ENCODE measurements around the gene IER3.

Gene IER3

DNA sequence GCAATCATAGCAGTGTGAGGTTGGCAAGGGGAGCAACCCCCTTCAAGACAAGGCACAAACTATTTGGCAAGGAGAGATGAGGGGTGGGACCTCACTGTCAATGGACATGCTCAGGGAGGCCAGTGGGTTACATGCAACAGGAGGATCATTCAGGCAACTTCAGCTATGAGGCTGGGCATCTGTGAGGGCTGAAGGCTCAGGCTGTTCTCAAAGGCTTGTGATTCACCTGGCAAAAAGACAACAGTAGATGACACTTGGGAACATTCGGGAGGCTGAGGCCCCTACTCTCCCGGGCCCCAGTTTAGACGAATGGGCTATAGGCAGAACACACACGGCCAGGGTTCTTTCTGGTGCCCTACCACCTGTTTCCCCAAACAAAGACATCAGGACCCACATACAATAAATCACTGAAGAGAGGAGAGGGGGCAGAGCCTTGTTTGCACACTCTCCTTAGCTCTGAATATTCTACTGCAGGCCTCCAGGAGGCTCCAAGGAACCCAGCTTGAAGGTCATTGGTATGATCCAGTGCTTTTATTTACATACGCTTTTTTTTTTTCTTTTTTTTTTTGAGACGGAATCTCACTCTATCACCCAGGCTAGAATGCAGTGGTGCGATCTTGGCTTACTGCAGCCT lies 16.3 kb downstream of the IER3 start:
- no peak overlapping the region for H2BK15ac ChIP-seq (ENCODE audit: low read length)
- H3K9ac ChIP-seq (ENCODE audit: low read depth, low read length, poor library complexity) = peak overlapping the region; percentile 81
- no peak overlapping the region for H3K18ac ChIP-seq (ENCODE audit: low read length)
- H3K27me3 ChIP-seq (ENCODE audit: control insufficient read depth in 3 of 3, insufficient read depth in 3 of 3, low read depth in 1 of 3, low read length in 3 of 3) = no peaks in the 10 kb centered on the region
- no peak overlapping the region for H3K4me2 ChIP-seq (ENCODE audit: insufficient read depth, low read length, poor library complexity, severe bottlenecking)
- no CpG with 5 or more reads among the region's 7 CpGs for WGBS, 2 donors (ENCODE audit: extremely low coverage in 2 of 2, insufficient read length in 2 of 2, insufficient replicate concordance in 1 of 2)
- no peak overlapping the region for H3K23ac ChIP-seq (ENCODE audit: low read depth, low read length, poor library complexity)
- peaks cover 9% of the 10 kb centered on the region in 2 donors for H3K4me1 ChIP-seq (ENCODE audit: control insufficient read depth in 2 of 2, insufficient read depth in 1 of 2, low read depth in 1 of 2, low read length in 2 of 2)
- no peaks in the 10 kb centered on the region for H3K9me3 ChIP-seq (replicated peaks in 1 of 2; ENCODE audit: control insufficient read depth in 2 of 2, insufficient read depth in 1 of 2, low read depth in 1 of 2, low read length in 2 of 2)
- no peak overlapping the region for H4K8ac ChIP-seq (ENCODE audit: low read depth, low read length)
- no peak overlapping the region for H2AFZ ChIP-seq (ENCODE audit: low read length)
- no peak for DNase-seq (ENCODE audit: low spot score)
- H3K79me1 ChIP-seq (ENCODE audit: low read depth, low read length) = peaks cover 8% of the 10 kb centered on the region
- no peak overlapping the region for H2BK12ac ChIP-seq (ENCODE audit: low read length)
- H2BK120ac ChIP-seq (ENCODE audit: low read depth, low read length) = no peak overlapping the region
- H2BK5ac ChIP-seq (ENCODE audit: low read length) = no peak overlapping the region
- H4K91ac ChIP-seq (ENCODE audit: low read depth, low read length, poor library complexity) = no peak overlapping the region
- H3K4me3 ChIP-seq (ENCODE audit: low read length in 2 of 2) = no peak overlapping the region
- no peak overlapping the region for H2AK5ac ChIP-seq (ENCODE audit: low read depth, low read length)
- H3K4ac ChIP-seq (ENCODE audit: low read length) = no peak overlapping the region
- no peak overlapping the region for H3K27ac ChIP-seq (replicated peaks; ENCODE audit: low read length)
- H3K14ac ChIP-seq (ENCODE audit: low read length) = no peak overlapping the region
- H3K36me3 ChIP-seq (replicated peaks in 1 of 2; ENCODE audit: control insufficient read depth in 2 of 2, insufficient read depth in 2 of 2, low read length in 2 of 2) = peaks cover 51 to 89% of the 10 kb centered on the region in 2 donors

DNA sequence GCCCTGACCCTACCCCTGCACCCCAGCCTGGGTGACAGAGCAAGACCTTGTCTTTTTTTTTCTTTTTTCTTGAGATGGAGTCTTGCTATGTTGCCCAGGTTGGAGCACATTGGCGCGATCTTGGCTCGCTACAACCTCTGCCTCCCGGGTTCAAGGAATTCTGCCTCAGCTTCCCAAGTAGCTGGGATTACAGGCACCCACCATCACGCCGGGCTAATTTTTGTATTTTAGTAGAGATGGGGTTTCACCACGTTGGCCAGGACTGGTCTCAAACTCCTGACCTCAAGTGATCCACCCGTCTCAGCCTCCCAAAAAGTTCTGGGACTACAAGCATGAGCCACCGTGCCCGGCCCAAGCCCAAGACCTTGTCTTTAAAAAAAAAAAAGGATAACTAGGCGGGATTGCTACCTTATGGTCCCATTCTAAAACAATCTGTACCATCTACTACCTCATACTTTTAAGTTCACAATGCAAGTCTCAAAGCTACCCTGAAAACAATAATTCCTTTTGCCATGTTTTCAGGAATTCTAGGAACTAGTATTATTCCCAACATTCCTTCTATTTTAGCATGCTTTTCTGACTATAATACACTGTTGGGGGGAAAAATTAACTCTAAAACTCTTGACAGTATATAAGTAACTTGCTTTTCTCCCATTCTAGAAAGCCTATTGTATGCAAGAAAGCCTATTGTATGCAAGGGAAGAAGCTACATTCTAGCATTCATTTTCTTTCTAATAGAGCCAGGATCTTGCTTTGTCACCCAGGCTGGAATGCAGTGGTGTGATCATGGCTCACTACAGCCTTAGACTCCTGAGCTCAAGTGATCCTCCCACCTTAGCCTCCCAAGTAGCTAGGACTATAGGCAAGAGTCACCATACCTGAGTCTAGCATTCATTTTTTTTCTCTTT lies 17.6 kb downstream of the IER3 start:
- H2BK15ac ChIP-seq (ENCODE audit: low read length) = no peak overlapping the region
- no peak overlapping the region for H2BK120ac ChIP-seq (ENCODE audit: low read depth, low read length)
- H3K27me3 ChIP-seq (ENCODE audit: control insufficient read depth in 3 of 3, insufficient read depth in 3 of 3, low read depth in 1 of 3, low read length in 3 of 3) = no peaks in the 10 kb centered on the region
- no peak overlapping the region for H3K9ac ChIP-seq (ENCODE audit: low read depth, low read length, poor library complexity)
- no peak overlapping the region for H3K4me3 ChIP-seq (ENCODE audit: low read length in 2 of 2)
- no peak overlapping the region for H2AK5ac ChIP-seq (ENCODE audit: low read depth, low read length)
- H3K23ac ChIP-seq (ENCODE audit: low read depth, low read length, poor library complexity) = no peak overlapping the region
- H3K79me1 ChIP-seq (ENCODE audit: low read depth, low read length) = peaks cover 8% of the 10 kb centered on the region
- H2AFZ ChIP-seq (ENCODE audit: low read length) = no peak overlapping the region
- no peak overlapping the region for H3K4ac ChIP-seq (ENCODE audit: low read length)
- no peak overlapping the region for H2BK5ac ChIP-seq (ENCODE audit: low read length)
- H4K91ac ChIP-seq (ENCODE audit: low read depth, low read length, poor library complexity) = no peak overlapping the region
- H3K27ac ChIP-seq (replicated peaks; ENCODE audit: low read length) = no peak overlapping the region
- H3K18ac ChIP-seq (ENCODE audit: low read length) = no peak overlapping the region
- H3K36me3 ChIP-seq (replicated peaks in 1 of 2; ENCODE audit: control insufficient read depth in 2 of 2, insufficient read depth in 2 of 2, low read length in 2 of 2) = peaks cover 56 to 89% of the 10 kb centered on the region in 2 donors
- no CpG with 5 or more reads among the region's 11 CpGs for WGBS, 2 donors (ENCODE audit: extremely low coverage in 2 of 2, insufficient read length in 2 of 2, insufficient replicate concordance in 1 of 2)
- no peak for DNase-seq (ENCODE audit: low spot score)
- no peak overlapping the region for H4K8ac ChIP-seq (ENCODE audit: low read depth, low read length)
- H3K9me3 ChIP-seq (replicated peaks in 1 of 2; ENCODE audit: control insufficient read depth in 2 of 2, insufficient read depth in 1 of 2, low read depth in 1 of 2, low read length in 2 of 2) = no peaks in the 10 kb centered on the region
- H3K4me1 ChIP-seq (ENCODE audit: control insufficient read depth in 2 of 2, insufficient read depth in 1 of 2, low read depth in 1 of 2, low read length in 2 of 2) = peaks cover 11 to 14% of the 10 kb centered on the region in 2 donors
- no peak overlapping the region for H3K4me2 ChIP-seq (ENCODE audit: insufficient read depth, low read length, poor library complexity, severe bottlenecking)
- H3K14ac ChIP-seq (ENCODE audit: low read length) = no peak overlapping the region
- no peak overlapping the region for H2BK12ac ChIP-seq (ENCODE audit: low read length)

DNA sequence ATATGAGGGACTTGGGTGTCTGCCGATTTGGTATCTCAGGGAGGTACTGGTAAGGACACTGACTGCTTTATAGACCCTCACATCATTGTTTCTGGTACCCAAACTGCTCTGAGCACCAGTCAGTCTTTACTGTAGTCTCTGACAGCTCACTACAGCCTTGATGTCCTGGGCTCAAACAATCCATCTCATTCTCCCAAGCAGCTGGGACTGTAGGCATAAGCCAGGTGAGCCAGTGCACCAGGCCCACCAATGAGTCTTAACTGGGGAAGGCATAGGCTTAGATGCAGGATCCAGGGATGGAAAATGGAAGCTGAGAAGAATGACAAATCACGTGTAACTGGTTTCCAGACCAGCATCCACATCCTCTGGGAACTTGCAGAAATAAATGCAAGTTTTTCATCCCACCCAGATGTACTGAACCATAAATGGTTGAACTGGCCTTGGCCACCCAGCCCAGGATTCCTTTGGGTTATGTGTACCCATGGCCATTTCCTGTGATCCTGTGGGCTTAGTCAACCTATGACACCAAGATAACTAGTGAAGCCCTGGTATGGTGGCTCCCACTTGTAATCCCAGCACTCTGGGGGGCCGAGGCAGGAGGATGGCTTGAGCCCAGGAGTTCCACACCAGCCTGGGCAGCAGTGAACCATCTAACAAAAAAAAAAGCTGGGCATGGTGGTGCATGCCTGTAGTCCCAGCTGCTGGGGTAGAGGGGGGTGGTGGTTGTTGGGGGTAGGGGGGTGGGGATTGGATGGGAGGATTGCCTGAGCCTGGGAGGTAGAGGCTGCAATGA lies 18.4 kb downstream of the IER3 start:
- no peak overlapping the region for H2AFZ ChIP-seq (ENCODE audit: low read length)
- peak overlapping the region; percentile 98 for H3K23ac ChIP-seq (ENCODE audit: low read depth, low read length, poor library complexity)
- no CpG with 5 or more reads among the region's 3 CpGs for WGBS, 2 donors (ENCODE audit: extremely low coverage in 2 of 2, insufficient read length in 2 of 2, insufficient replicate concordance in 1 of 2)
- no peak overlapping the region for H3K14ac ChIP-seq (ENCODE audit: low read length)
- peaks cover 11 to 14% of the 10 kb centered on the region in 2 donors for H3K4me1 ChIP-seq (ENCODE audit: control insufficient read depth in 2 of 2, insufficient read depth in 1 of 2, low read depth in 1 of 2, low read length in 2 of 2)
- H4K91ac ChIP-seq (ENCODE audit: low read depth, low read length, poor library complexity) = no peak overlapping the region
- no peak overlapping the region for H2BK12ac ChIP-seq (ENCODE audit: low read length)
- no peak overlapping the region for H2BK15ac ChIP-seq (ENCODE audit: low read length)
- no peaks in the 10 kb centered on the region for H3K9me3 ChIP-seq (replicated peaks in 1 of 2; ENCODE audit: control insufficient read depth in 2 of 2, insufficient read depth in 1 of 2, low read depth in 1 of 2, low read length in 2 of 2)
- peaks cover 58 to 84% of the 10 kb centered on the region in 2 donors for H3K36me3 ChIP-seq (replicated peaks in 1 of 2; ENCODE audit: control insufficient read depth in 2 of 2, insufficient read depth in 2 of 2, low read length in 2 of 2)
- no peak overlapping the region for H2BK120ac ChIP-seq (ENCODE audit: low read depth, low read length)
- peaks cover 8% of the 10 kb centered on the region for H3K79me1 ChIP-seq (ENCODE audit: low read depth, low read length)
- H2BK5ac ChIP-seq (ENCODE audit: low read length) = no peak overlapping the region
- H3K18ac ChIP-seq (ENCODE audit: low read length) = no peak overlapping the region
- H3K9ac ChIP-seq (ENCODE audit: low read depth, low read length, poor library complexity) = peak overlapping the region; percentile 60
- no peak overlapping the region for H3K4me2 ChIP-seq (ENCODE audit: insufficient read depth, low read length, poor library complexity, severe bottlenecking)
- peak overlapping the region; percentile 52 for H3K27ac ChIP-seq (replicated peaks; ENCODE audit: low read length)
- no peak overlapping the region for H3K4ac ChIP-seq (ENCODE audit: low read length)
- no peak overlapping the region for H4K8ac ChIP-seq (ENCODE audit: low read depth, low read length)
- H3K27me3 ChIP-seq (ENCODE audit: control insufficient read depth in 3 of 3, insufficient read depth in 3 of 3, low read depth in 1 of 3, low read length in 3 of 3) = no peaks in the 10 kb centered on the region
- no peak overlapping the region for H2AK5ac ChIP-seq (ENCODE audit: low read depth, low read length)
- no peak for DNase-seq (ENCODE audit: low spot score)
- H3K4me3 ChIP-seq (ENCODE audit: low read length in 2 of 2) = no peak overlapping the region
